22Rv1 (cell line): ENCODE results near the gene CACNA2D2.

Experiments used
- H3K27ac ChIP-seq: fragments of 450-650 bp; 2 replicates; pipeline ENCODE4 v1.5.1; 2017
- ZFX ChIP-seq: fragments of 450-650 bp; IDR thresholded peaks from 2 replicates; pipeline ENCODE4 v1.6.1; 2017; ENCODE audit warnings: antibody characterized with exemption, borderline replicate concordance
- TF ChIP-seq, protein P1 (sequence below): fragments of 450-650 bp; IDR thresholded peaks from 2 replicates; pipeline ENCODE4 v1.5.1; 2017; ENCODE audit warnings: mild to moderate bottlenecking

Gene CACNA2D2

DNA sequence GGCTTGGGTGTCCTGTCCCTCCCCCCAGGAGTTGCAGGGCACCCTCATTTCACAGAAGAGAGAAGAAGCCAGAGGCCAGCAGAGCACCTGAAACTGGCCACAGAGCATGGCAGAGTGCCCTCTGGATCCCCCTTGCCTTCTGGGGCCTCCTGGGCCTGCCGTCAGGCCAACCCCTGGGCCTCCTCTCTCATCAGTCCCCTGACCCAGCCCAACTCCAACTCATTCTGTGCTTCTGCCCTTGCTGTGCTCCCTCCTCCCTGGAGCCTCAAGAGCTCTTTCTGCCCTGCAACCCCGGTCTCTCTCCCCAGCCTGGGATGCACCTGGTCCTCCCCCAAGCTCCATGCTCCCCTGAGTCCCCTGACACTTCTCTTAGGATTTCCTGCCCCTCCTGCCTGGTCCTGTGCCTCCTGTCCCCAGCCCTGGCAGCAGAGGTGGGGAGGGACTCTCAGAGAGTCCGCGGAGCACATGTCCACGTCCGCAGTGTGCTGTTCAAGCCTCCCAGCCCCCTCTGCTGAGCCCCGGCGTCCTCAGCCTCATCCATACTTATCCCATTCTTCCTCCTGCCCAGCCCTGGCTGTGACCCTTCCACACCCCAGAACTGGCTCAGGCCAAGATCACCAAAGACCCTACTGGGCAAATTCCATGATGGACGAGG lies 30.5 kb upstream of the CACNA2D2 start:
- no peak for TF ChIP-seq ZFX
- TF ChIP-seq, protein P1, sequence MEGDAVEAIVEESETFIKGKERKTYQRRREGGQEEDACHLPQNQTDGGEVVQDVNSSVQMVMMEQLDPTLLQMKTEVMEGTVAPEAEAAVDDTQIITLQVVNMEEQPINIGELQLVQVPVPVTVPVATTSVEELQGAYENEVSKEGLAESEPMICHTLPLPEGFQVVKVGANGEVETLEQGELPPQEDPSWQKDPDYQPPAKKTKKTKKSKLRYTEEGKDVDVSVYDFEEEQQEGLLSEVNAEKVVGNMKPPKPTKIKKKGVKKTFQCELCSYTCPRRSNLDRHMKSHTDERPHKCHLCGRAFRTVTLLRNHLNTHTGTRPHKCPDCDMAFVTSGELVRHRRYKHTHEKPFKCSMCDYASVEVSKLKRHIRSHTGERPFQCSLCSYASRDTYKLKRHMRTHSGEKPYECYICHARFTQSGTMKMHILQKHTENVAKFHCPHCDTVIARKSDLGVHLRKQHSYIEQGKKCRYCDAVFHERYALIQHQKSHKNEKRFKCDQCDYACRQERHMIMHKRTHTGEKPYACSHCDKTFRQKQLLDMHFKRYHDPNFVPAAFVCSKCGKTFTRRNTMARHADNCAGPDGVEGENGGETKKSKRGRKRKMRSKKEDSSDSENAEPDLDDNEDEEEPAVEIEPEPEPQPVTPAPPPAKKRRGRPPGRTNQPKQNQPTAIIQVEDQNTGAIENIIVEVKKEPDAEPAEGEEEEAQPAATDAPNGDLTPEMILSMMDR = no peak

DNA sequence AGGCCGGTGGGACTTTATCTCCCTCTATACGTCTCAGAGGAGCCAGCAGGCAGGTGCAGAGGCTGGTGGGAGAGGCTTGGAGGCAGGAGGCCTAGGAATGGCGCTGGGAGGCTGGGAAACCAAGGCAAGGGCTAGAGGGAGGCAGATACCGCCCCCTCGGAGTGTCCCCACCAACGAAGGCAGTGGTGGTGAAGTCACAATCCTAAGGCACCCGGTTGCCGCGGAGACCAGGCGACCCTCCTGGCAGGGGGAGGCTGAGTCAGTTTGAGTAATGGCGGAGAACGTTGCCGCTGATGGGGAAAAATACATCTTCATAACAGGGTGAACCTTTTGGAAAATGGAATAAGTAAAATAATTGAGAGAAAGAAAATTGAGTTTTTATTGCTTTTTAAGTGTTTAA lies 29.9 kb upstream of the CACNA2D2 start:
- H3K27ac ChIP-seq = no peak overlapping the region

More for the DNA sequence above, 30.5 kb upstream of the CACNA2D2 start:
- no peak overlapping the region for H3K27ac ChIP-seq

DNA sequence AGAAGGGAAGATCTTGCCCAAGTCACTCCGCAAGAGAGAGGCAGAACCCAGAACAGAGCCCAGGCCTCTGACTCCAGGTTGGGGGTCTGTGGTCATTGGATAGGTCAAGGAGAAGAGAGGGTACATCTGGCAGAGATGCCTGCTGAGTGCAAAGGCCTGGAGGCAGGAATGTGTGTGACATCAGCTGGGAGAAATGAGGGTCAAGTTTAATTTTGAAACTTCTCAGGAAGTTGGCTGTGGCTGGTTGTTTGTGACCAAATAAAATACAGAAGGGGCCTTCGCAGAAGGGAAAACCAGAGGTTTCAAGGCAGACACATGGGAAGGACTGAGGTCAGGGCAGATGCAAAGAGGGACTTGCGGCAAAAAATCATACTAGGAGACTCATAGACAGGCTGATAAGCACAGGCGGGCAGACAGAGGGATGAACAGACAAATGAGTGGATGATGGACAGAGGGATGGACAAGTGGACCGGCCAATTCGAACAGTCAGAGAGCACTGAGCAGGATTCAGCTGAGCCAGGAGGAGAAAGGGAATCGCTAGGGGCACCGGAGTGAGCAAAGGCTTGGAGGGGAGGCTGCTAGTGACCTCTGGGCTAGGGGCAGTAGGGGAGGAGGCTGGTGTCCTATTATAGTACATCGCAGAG lies 28.8 kb upstream of the CACNA2D2 start:
- no peak overlapping the region for H3K27ac ChIP-seq
- TF ChIP-seq, protein P1 = no peak
- no peak for TF ChIP-seq ZFX

More for the DNA sequence above, 29.9 kb upstream of the CACNA2D2 start:
- no peak for TF ChIP-seq ZFX
- TF ChIP-seq, protein P1 = no peak

DNA sequence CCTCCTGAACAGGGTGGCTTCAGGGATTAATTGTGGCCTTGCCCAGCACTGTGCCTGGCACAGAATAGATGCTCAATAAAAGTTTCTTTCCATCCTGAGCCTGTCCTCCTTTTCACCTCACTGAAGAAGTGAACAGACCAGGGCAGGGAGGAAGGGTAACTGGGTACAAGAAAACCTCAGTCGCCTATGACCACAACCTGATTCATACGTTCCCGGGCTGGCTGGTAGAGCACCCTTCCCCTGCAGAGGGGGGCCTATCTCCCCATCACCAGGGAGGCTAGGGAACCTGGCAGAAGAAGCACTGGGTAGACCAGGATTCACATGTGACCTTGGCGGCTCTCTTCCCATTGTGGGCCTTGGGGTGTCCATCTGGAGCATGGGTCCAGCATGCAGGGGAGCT lies 27.8 kb upstream of the CACNA2D2 start:
- H3K27ac ChIP-seq = no peak overlapping the region
- TF ChIP-seq ZFX = no peak
- TF ChIP-seq, protein P1 = no peak

DNA sequence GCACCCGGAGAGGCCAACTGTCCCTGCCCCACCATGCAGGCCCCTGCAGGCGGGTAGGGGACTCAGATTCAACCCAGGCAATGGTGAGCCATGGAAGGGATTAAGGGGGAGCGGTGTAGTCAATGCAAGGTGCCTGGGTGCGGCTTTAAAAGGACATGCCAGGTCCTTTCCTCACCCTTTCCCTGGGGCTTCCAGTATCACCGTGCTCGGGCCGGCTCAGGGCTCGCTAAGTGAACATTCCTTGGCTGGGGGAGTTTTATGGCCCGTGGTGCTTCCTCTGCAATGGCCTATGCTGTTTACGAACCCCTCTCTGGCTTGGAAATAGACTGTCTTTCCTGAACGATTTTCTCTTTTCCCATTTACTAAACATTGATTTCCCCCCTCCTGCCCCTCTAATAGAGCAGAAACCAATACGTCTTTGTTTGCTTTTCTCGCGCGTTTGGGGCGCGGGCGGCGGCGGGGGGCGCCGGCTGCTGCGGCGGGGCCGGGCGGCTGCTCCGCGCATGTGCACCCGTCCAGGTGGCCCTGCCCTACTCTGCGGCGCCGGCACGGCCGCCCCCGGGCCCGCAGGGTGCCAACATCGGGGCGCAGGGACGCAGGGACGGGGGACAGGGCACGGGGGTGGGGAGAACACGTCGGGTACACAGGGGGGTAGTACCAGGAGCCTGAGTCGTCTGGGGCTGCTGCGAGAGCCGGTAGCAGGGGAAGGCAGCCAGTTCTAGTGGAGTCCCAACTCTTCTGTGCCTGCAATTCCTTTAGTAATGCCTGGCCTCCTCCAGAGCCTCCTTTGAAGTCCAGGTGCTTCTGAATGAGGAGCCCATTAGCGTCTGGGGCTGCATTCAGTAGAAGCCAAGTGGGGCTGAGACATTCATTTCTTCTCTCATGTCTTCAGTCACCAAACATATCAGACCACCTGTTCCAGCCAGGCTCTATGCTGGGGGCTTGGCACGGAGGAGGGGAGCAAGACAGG lies 26.9 kb upstream of the CACNA2D2 start:
- TF ChIP-seq, protein P1 = no peak
- H3K27ac ChIP-seq = no peak overlapping the region

DNA sequence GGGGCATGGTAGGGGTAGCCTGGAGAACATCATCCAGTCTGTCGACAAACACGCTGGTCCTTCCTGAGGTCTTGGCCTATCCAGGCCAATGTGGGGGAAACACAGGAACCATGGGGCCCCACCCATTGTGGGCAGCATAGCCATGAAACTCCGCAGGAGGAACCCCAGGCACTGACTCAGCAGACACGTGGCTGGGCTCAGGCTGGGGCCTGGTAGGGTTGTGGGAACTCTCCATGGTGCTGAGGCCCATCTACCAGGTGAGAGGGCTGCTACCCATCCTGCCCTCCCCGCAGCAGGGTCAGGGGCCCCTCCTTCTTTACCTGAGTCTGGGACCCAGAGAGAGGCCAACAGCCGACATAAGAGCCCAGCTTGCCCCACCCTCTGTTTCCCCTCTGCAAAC lies 22.6 kb upstream of the CACNA2D2 start:
- H3K27ac ChIP-seq = no peak overlapping the region

More for the DNA sequence above, 22.6 kb upstream of the CACNA2D2 start:
- TF ChIP-seq, protein P1 = no peak
- TF ChIP-seq ZFX = no peak
